ENCODE measurements around the gene FAM98B. TPM values are rescaled to one million over a fixed set of nuclear protein-coding genes. Genes with fewer than 3 reads are reported as not detected.

Gene FAM98B
- total RNA-seq, 1 donor from 2014 or later, result 25.6 TPM

GRCh38 chr15:38477637-38478036 is 23.7 kb downstream of the FAM98B start:
- no peaks in the 10 kb centered on the region for H3K4me1 ChIP-seq (ENCODE audit: control insufficient read depth in 3 of 3, insufficient read depth in 3 of 3, low read length in 3 of 3)
- no peak overlapping the region for H3K9ac ChIP-seq (ENCODE audit: low read depth in 1 of 3, low read length in 3 of 3)
- H3K4me3 ChIP-seq (ENCODE audit: low read length in 3 of 3), result no peak overlapping the region
- H3K27ac ChIP-seq (ENCODE audit: low read depth, low read length), result no peak overlapping the region
- H3K36me3 ChIP-seq (ENCODE audit: control insufficient read depth in 3 of 3, insufficient read depth in 3 of 3, low read length in 3 of 3), result peaks cover 6 to 31% (median 30%) of the 10 kb centered on the region in 3 donors
- no peaks in the 10 kb centered on the region for H3K9me3 ChIP-seq (ENCODE audit: control insufficient read depth in 3 of 3, low read length in 3 of 3)
- no peaks in the 10 kb centered on the region for H3K27me3 ChIP-seq (ENCODE audit: control insufficient read depth in 3 of 3, insufficient read depth in 3 of 3, low read length in 3 of 3)

GRCh38 chr15:38479266-38479665 is 25.3 kb downstream of the FAM98B start:
- Histone ChIP-seq H3K4me1 (ENCODE audit: control insufficient read depth in 3 of 3, insufficient read depth in 3 of 3, low read length in 3 of 3) (no peaks in the 10 kb centered on the region), H3K9ac (ENCODE audit: low read depth in 1 of 3, low read length in 3 of 3) (no peak overlapping the region), H3K9me3 (ENCODE audit: control insufficient read depth in 3 of 3, low read length in 3 of 3) (no peaks in the 10 kb centered on the region), H3K4me3 (ENCODE audit: low read length in 3 of 3) (no peak overlapping the region), H3K27ac (ENCODE audit: low read depth, low read length) (no peak overlapping the region), H3K27me3 (ENCODE audit: control insufficient read depth in 3 of 3, insufficient read depth in 3 of 3, low read length in 3 of 3) (no peaks in the 10 kb centered on the region), H3K36me3 (ENCODE audit: control insufficient read depth in 3 of 3, insufficient read depth in 3 of 3, low read length in 3 of 3) (peaks cover 6 to 31% (median 30%) of the 10 kb centered on the region in 3 donors)

GRCh38 chr15:38479756-38480155 is 25.8 kb downstream of the FAM98B start:
- H3K9ac ChIP-seq (ENCODE audit: low read depth in 1 of 3, low read length in 3 of 3), result no peak overlapping the region
- no peak overlapping the region for H3K4me3 ChIP-seq (ENCODE audit: low read length in 3 of 3)
- H3K36me3 ChIP-seq (ENCODE audit: control insufficient read depth in 3 of 3, insufficient read depth in 3 of 3, low read length in 3 of 3), result peaks cover 6 to 26% (median 25%) of the 10 kb centered on the region in 3 donors
- no peaks in the 10 kb centered on the region for H3K27me3 ChIP-seq (ENCODE audit: control insufficient read depth in 3 of 3, insufficient read depth in 3 of 3, low read length in 3 of 3)
- no peak overlapping the region for H3K27ac ChIP-seq (ENCODE audit: low read depth, low read length)
- H3K9me3 ChIP-seq (ENCODE audit: control insufficient read depth in 3 of 3, low read length in 3 of 3), result no peaks in the 10 kb centered on the region
- H3K4me1 ChIP-seq (ENCODE audit: control insufficient read depth in 3 of 3, insufficient read depth in 3 of 3, low read length in 3 of 3), result no peaks in the 10 kb centered on the region

DNA sequence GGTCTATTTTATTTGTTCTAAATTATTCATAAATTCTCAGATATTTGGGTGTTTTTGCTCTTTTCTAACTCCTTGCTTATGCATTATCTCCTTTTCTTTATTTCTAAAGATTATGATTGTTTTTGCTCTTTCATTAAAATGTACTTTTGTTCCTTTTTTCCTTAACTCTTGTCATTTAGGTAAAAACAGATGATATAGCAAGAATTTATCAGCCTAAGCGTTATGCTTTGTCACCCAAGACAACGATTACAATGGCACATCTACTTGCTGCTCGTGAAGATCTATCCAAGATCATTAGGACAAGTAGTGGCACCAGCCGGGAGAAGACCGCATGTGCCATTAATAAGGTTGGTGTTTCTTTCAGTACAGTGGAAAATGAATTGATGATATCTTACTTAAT is 27.2 kb downstream of the FAM98B start:
- H3K27me3 ChIP-seq (ENCODE audit: control insufficient read depth in 3 of 3, insufficient read depth in 3 of 3, low read length in 3 of 3), result no peaks in the 10 kb centered on the region
- no peak overlapping the region for H3K9ac ChIP-seq (ENCODE audit: low read depth in 1 of 3, low read length in 3 of 3)
- no peak overlapping the region for H3K4me3 ChIP-seq (ENCODE audit: low read length in 3 of 3)
- no peak overlapping the region for H3K27ac ChIP-seq (ENCODE audit: low read depth, low read length)
- peaks cover 3 to 21% (median 20%) of the 10 kb centered on the region in 3 donors for H3K36me3 ChIP-seq (ENCODE audit: control insufficient read depth in 3 of 3, insufficient read depth in 3 of 3, low read length in 3 of 3)
- no peaks in the 10 kb centered on the region for H3K4me1 ChIP-seq (ENCODE audit: control insufficient read depth in 3 of 3, insufficient read depth in 3 of 3, low read length in 3 of 3)
- H3K9me3 ChIP-seq (ENCODE audit: control insufficient read depth in 3 of 3, low read length in 3 of 3), result no peaks in the 10 kb centered on the region

- Histone ChIP-seq H3K4me3 (ENCODE audit: low read length in 3 of 3) (no peak overlapping the region), H3K36me3 (ENCODE audit: control insufficient read depth in 3 of 3, insufficient read depth in 3 of 3, low read length in 3 of 3) (peaks cover 2 to 20% (median 18%) of the 10 kb centered on the region in 3 donors), H3K27ac (ENCODE audit: low read depth, low read length) (no peak overlapping the region), H3K27me3 (ENCODE audit: control insufficient read depth in 3 of 3, insufficient read depth in 3 of 3, low read length in 3 of 3) (no peaks in the 10 kb centered on the region), H3K4me1 (ENCODE audit: control insufficient read depth in 3 of 3, insufficient read depth in 3 of 3, low read length in 3 of 3) (no peaks in the 10 kb centered on the region), H3K9me3 (ENCODE audit: control insufficient read depth in 3 of 3, low read length in 3 of 3) (no peaks in the 10 kb centered on the region), H3K9ac (ENCODE audit: low read depth in 1 of 3, low read length in 3 of 3) (no peak overlapping the region)
Measured at GRCh38 chr15:38481761-38482160, 27.8 kb downstream of the FAM98B start.

- Histone ChIP-seq H3K36me3 (ENCODE audit: control insufficient read depth in 3 of 3, insufficient read depth in 3 of 3, low read length in 3 of 3) (peaks cover 0 to 13% (median 11%) of the 10 kb centered on the region in 3 donors), H3K4me3 (ENCODE audit: low read length in 3 of 3) (no peak overlapping the region), H3K4me1 (ENCODE audit: control insufficient read depth in 3 of 3, insufficient read depth in 3 of 3, low read length in 3 of 3) (no peaks in the 10 kb centered on the region), H3K9me3 (ENCODE audit: control insufficient read depth in 3 of 3, low read length in 3 of 3) (no peaks in the 10 kb centered on the region), H3K27me3 (ENCODE audit: control insufficient read depth in 3 of 3, insufficient read depth in 3 of 3, low read length in 3 of 3) (no peaks in the 10 kb centered on the region), H3K27ac (ENCODE audit: low read depth, low read length) (no peak overlapping the region), H3K9ac (ENCODE audit: low read depth in 1 of 3, low read length in 3 of 3) (no peak overlapping the region)
Measured at GRCh38 chr15:38482572-38482971, 28.6 kb downstream of the FAM98B start.

DNA sequence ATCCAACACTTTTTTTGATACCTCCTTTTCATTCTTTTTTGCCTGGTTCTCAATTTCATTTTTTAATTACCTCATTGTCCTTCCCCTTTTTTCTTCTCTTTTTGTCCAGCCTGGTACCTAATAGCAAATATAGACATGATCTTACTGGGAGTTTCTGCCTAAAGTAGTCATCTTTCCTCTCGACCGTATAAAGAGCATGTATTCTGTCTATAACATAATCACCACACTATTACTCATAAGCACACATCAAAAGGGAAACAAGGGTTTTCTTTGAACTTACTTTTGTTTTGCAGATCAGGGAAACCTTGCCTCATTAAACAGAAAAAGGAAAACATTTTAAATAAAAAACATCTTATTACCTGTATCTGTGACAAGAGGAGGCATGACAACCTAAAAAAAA is 33.0 kb downstream of the FAM98B start:
- H3K9me3 ChIP-seq (ENCODE audit: control insufficient read depth in 3 of 3, low read length in 3 of 3), result no peaks in the 10 kb centered on the region
- H3K9ac ChIP-seq (ENCODE audit: low read depth in 1 of 3, low read length in 3 of 3), result no peak overlapping the region
- no peaks in the 10 kb centered on the region for H3K27me3 ChIP-seq (ENCODE audit: control insufficient read depth in 3 of 3, insufficient read depth in 3 of 3, low read length in 3 of 3)
- no peak overlapping the region for H3K4me3 ChIP-seq (ENCODE audit: low read length in 3 of 3)
- H3K36me3 ChIP-seq (ENCODE audit: control insufficient read depth in 3 of 3, insufficient read depth in 3 of 3, low read length in 3 of 3), result peaks cover 0 to 8% (median 7%) of the 10 kb centered on the region in 3 donors
- no peaks in the 10 kb centered on the region for H3K4me1 ChIP-seq (ENCODE audit: control insufficient read depth in 3 of 3, insufficient read depth in 3 of 3, low read length in 3 of 3)
- no peak overlapping the region for H3K27ac ChIP-seq (ENCODE audit: low read depth, low read length)

GRCh38 chr15:38487378-38487777 is 33.5 kb downstream of the FAM98B start:
- H3K9ac ChIP-seq (ENCODE audit: low read depth in 1 of 3, low read length in 3 of 3), result no peak overlapping the region
- H3K4me3 ChIP-seq (ENCODE audit: low read length in 3 of 3), result no peak overlapping the region
- peaks cover 0 to 7% (median 3%) of the 10 kb centered on the region in 3 donors for H3K36me3 ChIP-seq (ENCODE audit: control insufficient read depth in 3 of 3, insufficient read depth in 3 of 3, low read length in 3 of 3)
- H3K27ac ChIP-seq (ENCODE audit: low read depth, low read length), result no peak overlapping the region
- H3K27me3 ChIP-seq (ENCODE audit: control insufficient read depth in 3 of 3, insufficient read depth in 3 of 3, low read length in 3 of 3), result no peaks in the 10 kb centered on the region
- H3K4me1 ChIP-seq (ENCODE audit: control insufficient read depth in 3 of 3, insufficient read depth in 3 of 3, low read length in 3 of 3), result no peaks in the 10 kb centered on the region
- H3K9me3 ChIP-seq (ENCODE audit: control insufficient read depth in 3 of 3, low read length in 3 of 3), result no peaks in the 10 kb centered on the region

GRCh38 chr15:38490242-38490922 is 36.5 kb downstream of the FAM98B start:
- Histone ChIP-seq H3K36me3 (ENCODE audit: control insufficient read depth in 3 of 3, insufficient read depth in 3 of 3, low read length in 3 of 3) (peaks cover 0 to 3% (median 0%) of the 10 kb centered on the region in 3 donors), H3K9me3 (ENCODE audit: control insufficient read depth in 3 of 3, low read length in 3 of 3) (no peaks in the 10 kb centered on the region), H3K4me1 (ENCODE audit: control insufficient read depth in 3 of 3, insufficient read depth in 3 of 3, low read length in 3 of 3) (no peaks in the 10 kb centered on the region), H3K27me3 (ENCODE audit: control insufficient read depth in 3 of 3, insufficient read depth in 3 of 3, low read length in 3 of 3) (no peaks in the 10 kb centered on the region), H3K27ac (ENCODE audit: low read depth, low read length) (no peak overlapping the region), H3K9ac (ENCODE audit: low read depth in 1 of 3, low read length in 3 of 3) (no peak overlapping the region), H3K4me3 (ENCODE audit: low read length in 3 of 3) (no peak overlapping the region)

DNA sequence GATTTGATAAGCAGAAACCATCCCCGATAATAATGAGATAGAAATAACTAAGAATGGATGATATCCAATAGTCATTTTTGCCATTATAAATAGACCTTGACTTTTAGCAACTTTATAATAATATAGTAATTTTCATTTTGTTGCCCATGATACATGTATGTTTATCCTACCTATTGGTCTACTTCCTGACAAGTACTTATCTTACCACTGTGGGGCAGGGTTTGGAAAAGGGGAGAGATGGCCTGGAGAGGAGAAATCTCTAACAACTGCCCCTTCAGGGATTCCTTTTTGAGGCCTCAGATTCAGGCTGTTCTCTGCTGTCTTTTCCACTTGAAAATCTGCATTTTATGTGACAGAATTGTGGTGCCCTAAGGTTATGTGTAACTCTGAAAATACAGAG is 42.2 kb downstream of the FAM98B start:
- Histone ChIP-seq H3K27me3 (ENCODE audit: control insufficient read depth in 3 of 3, insufficient read depth in 3 of 3, low read length in 3 of 3) (no peaks in the 10 kb centered on the region), H3K9ac (ENCODE audit: low read depth in 1 of 3, low read length in 3 of 3) (no peak overlapping the region), H3K4me1 (ENCODE audit: control insufficient read depth in 3 of 3, insufficient read depth in 3 of 3, low read length in 3 of 3) (no peaks in the 10 kb centered on the region), H3K9me3 (ENCODE audit: control insufficient read depth in 3 of 3, low read length in 3 of 3) (no peaks in the 10 kb centered on the region), H3K36me3 (ENCODE audit: control insufficient read depth in 3 of 3, insufficient read depth in 3 of 3, low read length in 3 of 3) (peaks cover 0 to 2% (median 0%) of the 10 kb centered on the region in 3 donors), H3K27ac (ENCODE audit: low read depth, low read length) (no peak overlapping the region), H3K4me3 (ENCODE audit: low read length in 3 of 3) (no peak overlapping the region)
